Hematopoietic multipotent progenitor cell (in vitro differentiated cells): Measurements from ENCODE around the gene NNT. TPM values are rescaled to one million over a fixed set of nuclear protein-coding genes. Genes with fewer than 3 reads are reported as not detected.

Source experiments
- DNase-seq, 3 donors: peaks; one replicate each; pipeline ENCODE4 v3.0.0-alpha.2; 2011 to 2015; ENCODE audit warnings: low read depth in 2 of 3, low spot score in 2 of 3
- total RNA-seq: library from RNA; depleted of rRNA; stranded (reverse); fragments of >200 nt; gene quantifications from one replicate; pipeline ENCODE4 v1.2.3, GENCODE V29; 2012

The NNT gene
- total RNA-seq, 1 donor: 69.7 TPM

- DNase-seq: no peak
Observed at GRCh38 chr5:43622074-43622473, 19.1 kb downstream of the NNT start.

- no peak for DNase-seq
Observed at GRCh38 chr5:43623048-43623680, 20.2 kb downstream of the NNT start.

- peak in 2 of 3 donors; percentile 47 to 57 for DNase-seq
Observed at GRCh38 chr5:43627028-43627427, 24.0 kb downstream of the NNT start.

GRCh38 chr5:43631182-43631910, 28.4 kb downstream of the NNT start:
- peak in 2 of 3 donors; percentile 62 to 82 for DNase-seq

- DNase-seq: no peak
Observed at GRCh38 chr5:43634621-43635020, 31.6 kb downstream of the NNT start.

GRCh38 chr5:43635374-43635773, 32.4 kb downstream of the NNT start:
- no peak for DNase-seq

- no peak for DNase-seq
Observed at GRCh38 chr5:43636076-43636475, 33.1 kb downstream of the NNT start.

GRCh38 chr5:43637416-43637815, 34.4 kb downstream of the NNT start:
- DNase-seq: no peak

GRCh38 chr5:43638107-43638506, 35.1 kb downstream of the NNT start:
- no peak for DNase-seq

GRCh38 chr5:43638546-43638945, 35.6 kb downstream of the NNT start:
- no peak for DNase-seq

GRCh38 chr5:43639566-43639965, 36.6 kb downstream of the NNT start:
- DNase-seq: no peak

- DNase-seq: no peak
Observed at GRCh38 chr5:43642428-43642827, 39.4 kb downstream of the NNT start.

GRCh38 chr5:43643327-43643726, 40.3 kb downstream of the NNT start:
- no peak for DNase-seq

GRCh38 chr5:43643750-43644149, 40.8 kb downstream of the NNT start:
- no peak for DNase-seq

- no peak for DNase-seq
Observed at GRCh38 chr5:43646992-43647391, 44.0 kb downstream of the NNT start.

- no peak for DNase-seq
Observed at GRCh38 chr5:43647789-43648188, 44.8 kb downstream of the NNT start.

GRCh38 chr5:43648499-43649124, 45.6 kb downstream of the NNT start:
- no peak for DNase-seq

GRCh38 chr5:43649256-43649655, 46.3 kb downstream of the NNT start:
- DNase-seq: no peak

- DNase-seq: no peak
Observed at GRCh38 chr5:43652537-43653302, 49.7 kb downstream of the NNT start.

- DNase-seq: no peak
Observed at GRCh38 chr5:43658509-43658908, 55.5 kb downstream of the NNT start.

GRCh38 chr5:43659075-43659474, 56.1 kb downstream of the NNT start:
- DNase-seq: no peak
